GM12878 (cell line): Measurements from ENCODE around the gene PNPLA3. TPM values are rescaled to one million over a fixed set of nuclear protein-coding genes. Genes with fewer than 3 reads are reported as not detected.

Experiments
- ATAC-seq: fragments of 200-7000 bp; cut with Tn5 transposase; 3 replicates; pipeline ENCODE4 v1.9.1; 2020; ENCODE audit warnings: mild to moderate bottlenecking, moderate library complexity
- BruUV-seq: library from RNA; stranded (reverse); fragments of 400-500 nt; replicated peaks from 2 replicates; lab custom pipeline; 2021; lab: Mats Ljungman, UMichigan
- CTCF ChIA-PET: fragments of 300-600 bp; sonication (Branson Sonifier 250); formaldehyde crosslinking; extraction: SDS; loops from one replicate; lab custom pipeline; 2021; ENCODE audit warnings: inconsistent platforms; lab: Yijun Ruan, JAX
- POLR2A ChIA-PET: fragments of 350-600 bp; formaldehyde crosslinking; extraction: SDS; loops from one replicate; lab custom pipeline; 2021; ENCODE audit warnings: inconsistent platforms; lab: Charles Lee
- RAD21 ChIA-PET: fragments of 300-600 bp; sonication (Branson Sonifier 250); formaldehyde crosslinking; loops from one replicate; lab custom pipeline; 2023; ENCODE audit warnings: antibody characterized with exemption; ENCODE audit not compliant: unreplicated experiment; lab: Charles Lee
- SMC1A ChIA-PET: fragments of 300-600 bp; sonication (Branson Sonifier 250); formaldehyde crosslinking; loops from one replicate; lab custom pipeline; 2023; ENCODE audit not compliant: unreplicated experiment, uncharacterized antibody; lab: Charles Lee
- DNase-seq: peaks from one replicate; pipeline ENCODE4 v3.0.0-alpha.2; 2011; ENCODE audit warnings: low read depth, low spot score
- FAIRE-seq: peaks from 3 replicates; lab custom pipeline; 2011; peaks lifted over from hg19 to GRCh38; lab: Jason Lieb, UNC
- H2AFZ ChIP-seq: 2 replicates; pipeline ENCODE4 v1.6.0; 2011; ENCODE audit warnings: low read depth, low read length, control low read depth; ENCODE audit not compliant: control insufficient read depth
- H3K27ac ChIP-seq: 2 replicates; pipeline ENCODE4 v1.5.1; 2011; ENCODE audit warnings: control low read depth; ENCODE audit not compliant: control insufficient read depth, insufficient read depth
- H3K27me3 ChIP-seq, 2 experiments: replicated peaks in 1 of 2; 2 replicates each; pipeline versions ENCODE4 v1.6.0 to v1.6.1; 2011; ENCODE audit warnings: low read length in 1 of 2; ENCODE audit not compliant: control insufficient read depth in 2 of 2, insufficient read depth in 2 of 2
- H3K36me3 ChIP-seq, 2 experiments: 2 replicates each; pipeline ENCODE4 v1.5.1; 2011; ENCODE audit warnings: low read length in 1 of 2; ENCODE audit not compliant: control insufficient read depth in 2 of 2, insufficient read depth in 2 of 2
- H3K4me1 ChIP-seq: 2 replicates; pipeline ENCODE4 v1.6.1; 2011; ENCODE audit warnings: mild to moderate bottlenecking, low read length, moderate library complexity, mixed read lengths; ENCODE audit not compliant: control insufficient read depth, insufficient read depth
- H3K4me2 ChIP-seq: 2 replicates; pipeline ENCODE4 v1.6.0; 2011; ENCODE audit warnings: control low read depth; ENCODE audit not compliant: control insufficient read depth, insufficient read depth
- H3K4me3 ChIP-seq: fragments of 200-600 bp; sonication (generic); 2 replicates; pipeline ENCODE4 v1.5.1; 2016
- H3K79me2 ChIP-seq: 2 replicates; pipeline ENCODE4 v1.6.0; 2011; ENCODE audit warnings: low read length; ENCODE audit not compliant: control insufficient read depth, insufficient read depth
- H3K9ac ChIP-seq: 2 replicates; pipeline ENCODE4 v1.8.0; 2011; ENCODE audit warnings: low read length, control low read depth, mixed read lengths; ENCODE audit not compliant: control insufficient read depth, insufficient read depth
- H3K9me3 ChIP-seq: replicated peaks from 3 replicates; pipeline ENCODE4 v1.5.1; 2011; ENCODE audit warnings: mild to moderate bottlenecking, low read length; ENCODE audit not compliant: control insufficient read depth, insufficient read depth
- H4K20me1 ChIP-seq: 2 replicates; pipeline ENCODE4 v1.6.0; 2011; ENCODE audit not compliant: control insufficient read depth, insufficient read depth
- BCL3 ChIP-seq: IDR thresholded peaks from 2 replicates; pipeline ENCODE4 v1.6.1; 2011; ENCODE audit warnings: borderline replicate concordance, low read depth, mild to moderate bottlenecking, moderate library complexity, low read length; ENCODE audit not compliant: insufficient read depth, poor library complexity, severe bottlenecking
- CEBPZ ChIP-seq: fragments of 150-350 bp; IDR thresholded peaks from 2 replicates; pipeline ENCODE4 v1.6.1; 2016; ENCODE audit warnings: low read depth, low read length
- CHD4 ChIP-seq: fragments of 200-600 bp; sonication (generic); IDR thresholded peaks from 2 replicates; pipeline ENCODE4 v1.6.1; 2016; ENCODE audit warnings: mild to moderate bottlenecking
- HDAC2 ChIP-seq: fragments of 200-600 bp; sonication (generic); IDR thresholded peaks from 2 replicates; pipeline ENCODE4 v1.6.1; 2017
- IRF4 ChIP-seq: IDR thresholded peaks from 2 replicates; pipeline ENCODE4 v1.6.1; 2011; ENCODE audit warnings: low read depth, low read length
- LARP7 ChIP-seq: fragments of 450-650 bp; IDR thresholded peaks from 2 replicates; pipeline ENCODE4 v1.6.1; 2017; ENCODE audit warnings: mild to moderate bottlenecking
- POLR2A ChIP-seq: IDR thresholded peaks from 2 replicates; pipeline ENCODE4 v1.6.1; 2011; ENCODE audit warnings: low read depth, mild to moderate bottlenecking, low read length
- RELA ChIP-seq: fragments of 450-650 bp; IDR thresholded peaks from 2 replicates; pipeline ENCODE4 v1.8.0; 2014; ENCODE audit warnings: borderline replicate concordance; ENCODE audit not compliant: partially characterized antibody
- TARDBP ChIP-seq: IDR thresholded peaks from 2 replicates; pipeline ENCODE4 v1.6.1; 2016; ENCODE audit warnings: borderline replicate concordance
- WRNIP1 ChIP-seq: IDR thresholded peaks from 2 replicates; pipeline ENCODE4 v1.6.1; 2011; ENCODE audit warnings: low read depth, low read length, improper control_type of control experiment, borderline replicate concordance
- WGBS: methylation state at CpG from one replicate; pipeline ENCODE4 v1.1.6; 2016; ENCODE audit warnings: low lambda C conversion rate; ENCODE audit not compliant: insufficient replicate concordance, insufficient coverage; ENCODE audit errors: missing lambda C conversion rate; 5-methylcytosine and 5-hydroxymethylcytosine counted together
- in situ Hi-C: fragments of 300-500 bp; cut with MboI; formaldehyde crosslinking; loops from 9 replicates; pipeline ENCODE4 v1.14.3; 2018; ENCODE audit warnings: mixed read lengths
- intact Hi-C: fragments of 100-400 bp; cut with micrococcal nuclease; formaldehyde crosslinking; loops from one replicate; pipeline ENCODE4 v1.14.2; 2022; ENCODE audit not compliant: unreplicated experiment
- polyA plus RNA-seq, 11 experiments: library from polyadenylated mRNA; depleted of rRNA in 4 of 11; unstranded in 6 of 11; stranded (reverse) in 5 of 11; fragments of >200 nt; fragmentation: Nextera tagmentation in 4 of 11; fragmentation: Illumina TruSeq in 1 of 11; extraction: Ambion mirVana in 4 of 11; extraction: Trizol in 1 of 11; gene quantifications; 1 replicate in 1 of 11; 2 replicates in 10 of 11; pipeline versions ENCODE4 v1.2.1 to v1.2.3, GENCODE V29; 2011 to 2016; ENCODE audit warnings: inconsistent platforms in 2 of 11, missing spikeins in 2 of 11, low read depth in 1 of 11
- total RNA-seq, 4 experiments: library from RNA; depleted of rRNA in 3 of 4; stranded (reverse); fragments of >200 nt in 3 of 4; fragmentation: Illumina TruSeq in 1 of 4; extraction: Trizol in 1 of 4; gene quantifications; 2 replicates each; pipeline versions ENCODE4 v1.2.1 to v1.2.3, GENCODE V29; 2013 to 2021

PNPLA3 gene
- total and polyA plus RNA-seq, 10 of the 15 experiments (the other 5 are each of a cell fraction or from before 2014, with no cell fraction given) = 0.05 to 0.08 TPM; not detected in 8

GRCh38 chr22:43910178-43910695 lies 13.4 kb upstream of the PNPLA3 start:
- TF ChIP-seq TARDBP = no peak
- TF ChIP-seq POLR2A = no peak
- TF ChIP-seq CEBPZ = no peak
- no peak for TF ChIP-seq WRNIP1
- TF ChIP-seq RELA = no peak
- TF ChIP-seq IRF4 = no peak
- TF ChIP-seq HDAC2 = no peak
- TF ChIP-seq CHD4 = no peak
- no peak for TF ChIP-seq BCL3
- no peak for TF ChIP-seq LARP7
- DNase-seq (no peak), FAIRE-seq (no peak), ATAC-seq (no peak)
- in situ Hi-C loops (no loop called here), intact Hi-C loops (no loop called here)
- no peak overlapping the region for H3K27ac ChIP-seq
- H3K27me3 ChIP-seq = peaks cover 0 to 7% of the 10 kb centered on the region in 2 experiments; a peak in 3 of 4 replicates
- RAD21 ChIA-PET = no interaction called here
- POLR2A ChIA-PET = no interaction called here
- H3K4me2 ChIP-seq = no peak overlapping the region
- H3K4me1 ChIP-seq = no peaks in the 10 kb centered on the region
- no TSS peak for BruUV-seq
- WGBS = 15% methylated on average over 6 of the region's 6 CpGs
- H3K9me3 ChIP-seq = no peaks in the 10 kb centered on the region
- no peaks in the 10 kb centered on the region for H3K79me2 ChIP-seq
- H4K20me1 ChIP-seq = no peaks in the 10 kb centered on the region
- no peak overlapping the region for H3K9ac ChIP-seq
- no peak overlapping the region for H2AFZ ChIP-seq
- no peaks in the 10 kb centered on the region for H3K36me3 ChIP-seq
- no peak overlapping the region for H3K4me3 ChIP-seq
- CTCF ChIA-PET = no interaction called here
- SMC1A ChIA-PET = no interaction called here
